ENCODE measurements around the gene OR1E1.
"Not testable (repeated sequence)": the region's sequence is repeated elsewhere in the genome, so short reads cannot be mapped to it uniquely, and the experiment has no call there.

The OR1E1 gene

GRCh38 chr17:3398310-3398709 is at the start of gene OR1E1:
Gene OR1E1, minus strand, starts transcription at chr17:3398410. Its CDS starts 0 bp downstream, at chr17:3398410.
- no peak for DNase-seq (ENCODE audit: low read depth in 2 of 2)

- DNase-seq (ENCODE audit: low read depth in 2 of 2), result no peak
These were observed 49.4 kb upstream of the OR1E1 start for GRCh38 chr17:3447625-3448024.

- DNase-seq (ENCODE audit: low read depth in 2 of 2), result no peak
These were observed 42.2 kb upstream of the OR1E1 start for GRCh38 chr17:3440451-3440850.

GRCh38 chr17:3438368-3438767 is 40.2 kb upstream of the OR1E1 start:
- DNase-seq (ENCODE audit: low read depth in 2 of 2), result no peak

- DNase-seq (ENCODE audit: low read depth in 2 of 2), result no peak
These were observed 35.5 kb upstream of the OR1E1 start, which contains the start of gene OR1E2 for GRCh38 chr17:3433741-3434140. Gene OR1E2, minus strand, starts transcription at chr17:3433841. Its CDS starts 0 bp downstream, at chr17:3433841.

GRCh38 chr17:3433215-3433614 is 35.0 kb upstream of the OR1E1 start:
- not testable (repeated sequence) for DNase-seq (ENCODE audit: low read depth in 2 of 2)

- DNase-seq (ENCODE audit: low read depth in 2 of 2), result no peak
These were observed 20.0 kb upstream of the OR1E1 start for GRCh38 chr17:3418222-3418621.

GRCh38 chr17:3415610-3416009 is 17.4 kb upstream of the OR1E1 start:
- DNase-seq (ENCODE audit: low read depth in 2 of 2), result no peak

GRCh38 chr17:3412216-3412615 is 14.0 kb upstream of the OR1E1 start:
- not testable (repeated sequence) for DNase-seq (ENCODE audit: low read depth in 2 of 2)

GRCh38 chr17:3411070-3411469 is 12.9 kb upstream of the OR1E1 start, which contains the start of gene OR3A3:
Gene OR3A3, plus strand, starts transcription at chr17:3411370.
- DNase-seq (ENCODE audit: low read depth in 2 of 2), result no peak

GRCh38 chr17:3403856-3404255 is 5.6 kb upstream of the OR1E1 start:
- not testable (repeated sequence) for DNase-seq (ENCODE audit: low read depth in 2 of 2)

- DNase-seq (ENCODE audit: low read depth in 2 of 2), result no peak
These were observed 3.6 kb upstream of the OR1E1 start for GRCh38 chr17:3401786-3402185.

- no peak for DNase-seq (ENCODE audit: low read depth in 2 of 2)
These were observed 1.8 kb upstream of the OR1E1 start for GRCh38 chr17:3400055-3400454.

GRCh38 chr17:3397801-3398200 is 409 bp downstream of the OR1E1 start:
- not testable (repeated sequence) for DNase-seq (ENCODE audit: low read depth in 2 of 2)

- DNase-seq (ENCODE audit: low read depth in 2 of 2), result no peak
These were observed 8.4 kb downstream of the OR1E1 start for GRCh38 chr17:3389791-3390190.

- no peak for DNase-seq (ENCODE audit: low read depth in 2 of 2)
These were observed 12.1 kb downstream of the OR1E1 start, which contains the start of gene OR3A2 for GRCh38 chr17:3385869-3386816. Gene OR3A2, minus strand, starts transcription at chr17:3386308.

GRCh38 chr17:3381957-3382356 is 16.3 kb downstream of the OR1E1 start:
- no peak for DNase-seq (ENCODE audit: low read depth in 2 of 2)

GRCh38 chr17:3378321-3378720 is 19.9 kb downstream of the OR1E1 start:
- DNase-seq (ENCODE audit: low read depth in 2 of 2), result no peak

- DNase-seq (ENCODE audit: low read depth in 2 of 2), result not testable (repeated sequence)
These were observed 27.0 kb downstream of the OR1E1 start for GRCh38 chr17:3371167-3371566.
